GM23338 (cell line): ENCODE measurements around the gene VGLL4. TPM values are rescaled to one million over a fixed set of nuclear protein-coding genes. Genes with fewer than 3 reads are reported as not detected.

Experiments used
- ATAC-seq: fragments of 200-7000 bp; cut with Tn5 transposase; 3 replicates; pipeline ENCODE4 v1.9.1; 2020
- DNase-seq: peaks from one replicate; pipeline ENCODE4 v3.0.0-alpha.2; 2015; ENCODE audit warnings: low spot score
- H2AFZ ChIP-seq: fragments of 200-600 bp; sonication (generic); 2 replicates; pipeline ENCODE4 v1.8.0; 2016; ENCODE audit warnings: antibody characterized with exemption, mild to moderate bottlenecking, moderate library complexity
- H3F3A ChIP-seq: fragments of 200-600 bp; sonication (generic); replicated peaks from 2 replicates; pipeline ENCODE4 v1.8.0; 2017; ENCODE audit warnings: antibody characterized with exemption, mixed run types, low read depth
- H3K27ac ChIP-seq: fragments of 200-600 bp; sonication (generic); 2 replicates; pipeline ENCODE4 v1.6.1; 2016; ENCODE audit warnings: low read depth
- H3K27me3 ChIP-seq: fragments of 200-600 bp; sonication (generic); 2 replicates; pipeline ENCODE4 v1.8.0; 2016; ENCODE audit warnings: mild to moderate bottlenecking, mixed run types, moderate library complexity; ENCODE audit not compliant: insufficient read depth
- H3K36me3 ChIP-seq: fragments of 200-600 bp; sonication (generic); 2 replicates; pipeline ENCODE4 v1.8.0; 2016; ENCODE audit warnings: mild to moderate bottlenecking; ENCODE audit not compliant: insufficient read depth
- H3K4me1 ChIP-seq: fragments of 200-600 bp; sonication (generic); 2 replicates; pipeline ENCODE4 v1.8.0; 2016; ENCODE audit warnings: mild to moderate bottlenecking, moderate library complexity; ENCODE audit not compliant: insufficient read depth
- H3K4me2 ChIP-seq: fragments of 200-600 bp; sonication (generic); 2 replicates; pipeline ENCODE4 v1.7.1; 2017; ENCODE audit warnings: mixed run types
- H3K4me3 ChIP-seq: fragments of 200-600 bp; sonication (generic); 2 replicates; pipeline ENCODE4 v1.6.1; 2016; ENCODE audit warnings: mixed run types
- H3K79me2 ChIP-seq: fragments of 200-600 bp; sonication (generic); replicated peaks from 2 replicates; pipeline ENCODE4 v1.8.0; 2017; ENCODE audit warnings: mild to moderate bottlenecking; ENCODE audit not compliant: insufficient read depth
- H3K9me2 ChIP-seq: fragments of 200-600 bp; sonication (generic); 2 replicates; pipeline ENCODE4 v1.8.0; 2017; ENCODE audit not compliant: insufficient read depth
- H4K20me1 ChIP-seq: fragments of 200-600 bp; sonication (generic); replicated peaks from 2 replicates; pipeline ENCODE4 v1.8.0; 2017; ENCODE audit warnings: mild to moderate bottlenecking; ENCODE audit not compliant: insufficient read depth
- H3K27ac Mint-ChIP-seq: 2 replicates; pipeline ENCODE4 v1.8.0; 2020; ENCODE audit warnings: inconsistent platforms, mild to moderate bottlenecking, moderate library complexity, mixed read lengths
- H3K27me3 Mint-ChIP-seq: 3 replicates; pipeline ENCODE4 v1.8.0; 2022; ENCODE audit warnings: low read depth, mild to moderate bottlenecking, moderate library complexity, mixed read lengths, inconsistent platforms; ENCODE audit not compliant: insufficient read depth, poor library complexity
- H3K36me3 Mint-ChIP-seq: 3 replicates; pipeline ENCODE4 v1.8.0; 2021; ENCODE audit warnings: low read depth, mild to moderate bottlenecking, inconsistent platforms, moderate library complexity, mixed read lengths
- H3K4me1 Mint-ChIP-seq: 3 replicates; pipeline ENCODE4 v1.8.0; 2020; ENCODE audit warnings: mild to moderate bottlenecking, inconsistent platforms, mixed read lengths
- H3K4me3 Mint-ChIP-seq: 3 replicates; pipeline ENCODE4 v1.8.0; 2021; ENCODE audit warnings: moderate library complexity, mild to moderate bottlenecking, inconsistent platforms, mixed read lengths
- H3K9me3 Mint-ChIP-seq: 3 replicates; pipeline ENCODE4 v1.8.0; 2020; ENCODE audit warnings: moderate library complexity, mild to moderate bottlenecking, inconsistent platforms, mixed read lengths
- CREB1 ChIP-seq: fragments of 250-450 bp; sonication (Bioruptor Pico); IDR thresholded peaks from 2 replicates; pipeline ENCODE4 v1.5.0; 2020; ENCODE audit warnings: low read depth, mild to moderate bottlenecking, moderate library complexity
- EZH2phosphoT487 ChIP-seq: fragments of 200-600 bp; sonication (generic); IDR thresholded peaks from one replicate; pipeline ENCODE4 v1.8.1; 2018; ENCODE audit warnings: antibody characterized with exemption; ENCODE audit not compliant: unreplicated experiment
- JUNB ChIP-seq: IDR thresholded peaks from one replicate; pipeline ENCODE4 v1.6.1; 2016; ENCODE audit warnings: antibody characterized with exemption; ENCODE audit not compliant: unreplicated experiment
- STAT1 ChIP-seq: IDR thresholded peaks from one replicate; pipeline ENCODE4 v1.6.1; 2016; ENCODE audit warnings: antibody characterized with exemption; ENCODE audit not compliant: unreplicated experiment
- polyA plus RNA-seq: library from polyadenylated mRNA; unstranded; fragments of >200 nt; fragmentation: Nextera tagmentation; extraction: Ambion mirVana; gene quantifications from 2 replicates; pipeline ENCODE4 v1.2.1, GENCODE V29; 2016
- total RNA-seq: library from RNA; depleted of rRNA; stranded (reverse); fragments of >200 nt; shearing (Covaris generic); gene quantifications from 2 replicates; pipeline ENCODE4 v1.2.3, GENCODE V29; 2014
- TF ChIP-seq, protein P1 (sequence below): IDR thresholded peaks from 2 replicates; pipeline ENCODE4 v1.6.1; 2016; ENCODE audit warnings: antibody characterized with exemption
- TF ChIP-seq, protein P2 (sequence below), 2 experiments: fragments of 200-600 bp in 1 of 2; sonication (generic) in 1 of 2; conservative IDR thresholded peaks; 2 replicates each; pipeline versions ENCODE4 v1.5.1 to v1.6.1; 2016 to 2017; ENCODE audit warnings: antibody characterized with exemption in 2 of 2, low read depth in 2 of 2, mild to moderate bottlenecking in 2 of 2, moderate library complexity in 1 of 2
- TF ChIP-seq, protein P3 (sequence below): fragments of 250-450 bp; sonication (Bioruptor Pico); IDR thresholded peaks from 2 replicates; pipeline ENCODE4 v1.5.0; 2020; ENCODE audit warnings: mild to moderate bottlenecking, moderate library complexity

VGLL4 gene
- total and polyA plus RNA-seq, 2 experiments from 2014 or later, result 20.8 to 45.9 TPM

DNA sequence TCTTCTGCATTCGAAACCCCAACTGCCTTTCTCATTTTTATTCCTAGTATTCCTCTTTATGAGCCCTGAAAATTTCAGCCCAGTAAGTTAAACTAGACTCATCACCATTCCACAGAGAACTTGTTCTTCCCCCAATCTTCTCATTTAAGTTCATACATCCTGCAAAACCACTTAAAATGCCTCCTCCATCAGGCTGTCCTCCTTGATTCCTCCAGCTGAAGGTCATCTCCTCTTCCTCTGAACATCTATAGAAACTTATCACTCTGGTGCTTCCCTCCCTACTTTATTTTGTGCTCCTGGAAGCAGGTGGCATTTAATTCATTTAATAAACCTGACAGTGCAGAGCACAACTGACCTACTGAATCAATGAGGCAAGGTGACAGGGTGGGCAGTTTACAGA is 38.3 kb downstream of the VGLL4 start:
- no peak for DNase-seq
- no peak overlapping the region for H3K4me3 ChIP-seq
- H3K79me2 ChIP-seq, result peaks cover 80% of the 10 kb centered on the region
- H3K4me2 ChIP-seq, result no peak overlapping the region
- no peaks in the 10 kb centered on the region for H3K36me3 ChIP-seq
- peaks cover 84% of the 10 kb centered on the region for H3K4me1 Mint-ChIP-seq
- peaks cover 56% of the 10 kb centered on the region for H3K4me1 ChIP-seq
- peaks cover 21% of the 10 kb centered on the region for H3K36me3 Mint-ChIP-seq
- peak overlapping the region; percentile 18; the same call in 1 of the 2 replicates for H3K27ac Mint-ChIP-seq
- H3K27ac ChIP-seq, result no peak overlapping the region
- no peaks in the 10 kb centered on the region for H3F3A ChIP-seq
- peaks cover 17% of the 10 kb centered on the region; the same call in 1 of the 2 replicates for H4K20me1 ChIP-seq
- no peaks in the 10 kb centered on the region for H3K9me3 Mint-ChIP-seq
- no peak overlapping the region for H2AFZ ChIP-seq
- peaks cover 5% of the 10 kb centered on the region for H3K27me3 Mint-ChIP-seq
- no peaks in the 10 kb centered on the region for H3K27me3 ChIP-seq
- peak overlapping the region; percentile 14; the same call in 2 of the 3 replicates for H3K4me3 Mint-ChIP-seq
- no peak for TF ChIP-seq JUNB
- ATAC-seq, result no peak
- H3K9me2 ChIP-seq, result no peaks in the 10 kb centered on the region

DNA sequence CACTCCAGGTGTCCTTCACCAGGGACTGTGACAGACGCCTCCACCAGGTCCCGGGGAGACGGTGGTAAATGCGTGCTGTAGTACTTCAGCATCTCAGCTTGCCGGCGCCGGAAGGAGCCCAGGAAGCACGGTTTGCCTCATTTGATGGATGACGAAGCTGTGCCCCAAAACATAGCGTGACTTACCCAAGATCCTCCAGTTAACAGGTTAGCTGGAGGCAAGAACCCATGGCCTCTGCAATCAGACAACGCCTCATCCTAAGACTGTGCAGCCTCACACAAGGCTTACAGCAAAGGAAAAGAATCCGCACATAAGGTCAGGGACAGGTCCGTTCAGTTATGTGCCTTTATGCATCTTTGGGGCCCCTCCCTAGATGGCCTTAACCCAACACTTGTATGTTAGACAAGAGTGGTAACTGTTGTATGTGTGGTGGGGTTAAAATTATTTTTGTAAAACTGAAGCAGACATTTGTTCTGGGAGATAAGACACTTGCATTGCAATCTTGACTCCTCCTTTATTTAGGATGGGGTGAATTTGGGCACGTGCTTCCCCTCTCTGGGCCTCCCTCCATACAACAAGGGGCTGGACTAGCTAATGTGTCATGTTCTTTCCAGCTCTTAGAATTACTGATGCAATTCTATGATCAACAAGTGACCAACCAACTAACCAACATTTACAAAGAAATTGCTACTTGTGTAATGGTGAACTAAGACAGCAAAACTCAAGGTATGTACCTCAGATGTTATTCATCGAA is 39.4 kb downstream of the VGLL4 start:
- ATAC-seq, result no peak; the same call in 1 of the 3 replicates
- H3K4me1 Mint-ChIP-seq, result peaks cover 80% of the 10 kb centered on the region
- H3K36me3 ChIP-seq, result no peaks in the 10 kb centered on the region; the same call in 1 of the 2 replicates
- no peak for TF ChIP-seq EZH2phosphoT487
- TF ChIP-seq STAT1, result no peak
- TF ChIP-seq, protein P1, sequence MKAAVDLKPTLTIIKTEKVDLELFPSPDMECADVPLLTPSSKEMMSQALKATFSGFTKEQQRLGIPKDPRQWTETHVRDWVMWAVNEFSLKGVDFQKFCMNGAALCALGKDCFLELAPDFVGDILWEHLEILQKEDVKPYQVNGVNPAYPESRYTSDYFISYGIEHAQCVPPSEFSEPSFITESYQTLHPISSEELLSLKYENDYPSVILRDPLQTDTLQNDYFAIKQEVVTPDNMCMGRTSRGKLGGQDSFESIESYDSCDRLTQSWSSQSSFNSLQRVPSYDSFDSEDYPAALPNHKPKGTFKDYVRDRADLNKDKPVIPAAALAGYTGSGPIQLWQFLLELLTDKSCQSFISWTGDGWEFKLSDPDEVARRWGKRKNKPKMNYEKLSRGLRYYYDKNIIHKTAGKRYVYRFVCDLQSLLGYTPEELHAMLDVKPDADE, result no peak
- TF ChIP-seq, protein P2, sequence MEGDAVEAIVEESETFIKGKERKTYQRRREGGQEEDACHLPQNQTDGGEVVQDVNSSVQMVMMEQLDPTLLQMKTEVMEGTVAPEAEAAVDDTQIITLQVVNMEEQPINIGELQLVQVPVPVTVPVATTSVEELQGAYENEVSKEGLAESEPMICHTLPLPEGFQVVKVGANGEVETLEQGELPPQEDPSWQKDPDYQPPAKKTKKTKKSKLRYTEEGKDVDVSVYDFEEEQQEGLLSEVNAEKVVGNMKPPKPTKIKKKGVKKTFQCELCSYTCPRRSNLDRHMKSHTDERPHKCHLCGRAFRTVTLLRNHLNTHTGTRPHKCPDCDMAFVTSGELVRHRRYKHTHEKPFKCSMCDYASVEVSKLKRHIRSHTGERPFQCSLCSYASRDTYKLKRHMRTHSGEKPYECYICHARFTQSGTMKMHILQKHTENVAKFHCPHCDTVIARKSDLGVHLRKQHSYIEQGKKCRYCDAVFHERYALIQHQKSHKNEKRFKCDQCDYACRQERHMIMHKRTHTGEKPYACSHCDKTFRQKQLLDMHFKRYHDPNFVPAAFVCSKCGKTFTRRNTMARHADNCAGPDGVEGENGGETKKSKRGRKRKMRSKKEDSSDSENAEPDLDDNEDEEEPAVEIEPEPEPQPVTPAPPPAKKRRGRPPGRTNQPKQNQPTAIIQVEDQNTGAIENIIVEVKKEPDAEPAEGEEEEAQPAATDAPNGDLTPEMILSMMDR (conservative IDR thresholded peaks at IDR 0.05; ENCODE audit: low read depth in 2 of 2), result no peak
- no peak for TF ChIP-seq CREB1 (CRISPR knock-in tag)
- TF ChIP-seq, protein P3, sequence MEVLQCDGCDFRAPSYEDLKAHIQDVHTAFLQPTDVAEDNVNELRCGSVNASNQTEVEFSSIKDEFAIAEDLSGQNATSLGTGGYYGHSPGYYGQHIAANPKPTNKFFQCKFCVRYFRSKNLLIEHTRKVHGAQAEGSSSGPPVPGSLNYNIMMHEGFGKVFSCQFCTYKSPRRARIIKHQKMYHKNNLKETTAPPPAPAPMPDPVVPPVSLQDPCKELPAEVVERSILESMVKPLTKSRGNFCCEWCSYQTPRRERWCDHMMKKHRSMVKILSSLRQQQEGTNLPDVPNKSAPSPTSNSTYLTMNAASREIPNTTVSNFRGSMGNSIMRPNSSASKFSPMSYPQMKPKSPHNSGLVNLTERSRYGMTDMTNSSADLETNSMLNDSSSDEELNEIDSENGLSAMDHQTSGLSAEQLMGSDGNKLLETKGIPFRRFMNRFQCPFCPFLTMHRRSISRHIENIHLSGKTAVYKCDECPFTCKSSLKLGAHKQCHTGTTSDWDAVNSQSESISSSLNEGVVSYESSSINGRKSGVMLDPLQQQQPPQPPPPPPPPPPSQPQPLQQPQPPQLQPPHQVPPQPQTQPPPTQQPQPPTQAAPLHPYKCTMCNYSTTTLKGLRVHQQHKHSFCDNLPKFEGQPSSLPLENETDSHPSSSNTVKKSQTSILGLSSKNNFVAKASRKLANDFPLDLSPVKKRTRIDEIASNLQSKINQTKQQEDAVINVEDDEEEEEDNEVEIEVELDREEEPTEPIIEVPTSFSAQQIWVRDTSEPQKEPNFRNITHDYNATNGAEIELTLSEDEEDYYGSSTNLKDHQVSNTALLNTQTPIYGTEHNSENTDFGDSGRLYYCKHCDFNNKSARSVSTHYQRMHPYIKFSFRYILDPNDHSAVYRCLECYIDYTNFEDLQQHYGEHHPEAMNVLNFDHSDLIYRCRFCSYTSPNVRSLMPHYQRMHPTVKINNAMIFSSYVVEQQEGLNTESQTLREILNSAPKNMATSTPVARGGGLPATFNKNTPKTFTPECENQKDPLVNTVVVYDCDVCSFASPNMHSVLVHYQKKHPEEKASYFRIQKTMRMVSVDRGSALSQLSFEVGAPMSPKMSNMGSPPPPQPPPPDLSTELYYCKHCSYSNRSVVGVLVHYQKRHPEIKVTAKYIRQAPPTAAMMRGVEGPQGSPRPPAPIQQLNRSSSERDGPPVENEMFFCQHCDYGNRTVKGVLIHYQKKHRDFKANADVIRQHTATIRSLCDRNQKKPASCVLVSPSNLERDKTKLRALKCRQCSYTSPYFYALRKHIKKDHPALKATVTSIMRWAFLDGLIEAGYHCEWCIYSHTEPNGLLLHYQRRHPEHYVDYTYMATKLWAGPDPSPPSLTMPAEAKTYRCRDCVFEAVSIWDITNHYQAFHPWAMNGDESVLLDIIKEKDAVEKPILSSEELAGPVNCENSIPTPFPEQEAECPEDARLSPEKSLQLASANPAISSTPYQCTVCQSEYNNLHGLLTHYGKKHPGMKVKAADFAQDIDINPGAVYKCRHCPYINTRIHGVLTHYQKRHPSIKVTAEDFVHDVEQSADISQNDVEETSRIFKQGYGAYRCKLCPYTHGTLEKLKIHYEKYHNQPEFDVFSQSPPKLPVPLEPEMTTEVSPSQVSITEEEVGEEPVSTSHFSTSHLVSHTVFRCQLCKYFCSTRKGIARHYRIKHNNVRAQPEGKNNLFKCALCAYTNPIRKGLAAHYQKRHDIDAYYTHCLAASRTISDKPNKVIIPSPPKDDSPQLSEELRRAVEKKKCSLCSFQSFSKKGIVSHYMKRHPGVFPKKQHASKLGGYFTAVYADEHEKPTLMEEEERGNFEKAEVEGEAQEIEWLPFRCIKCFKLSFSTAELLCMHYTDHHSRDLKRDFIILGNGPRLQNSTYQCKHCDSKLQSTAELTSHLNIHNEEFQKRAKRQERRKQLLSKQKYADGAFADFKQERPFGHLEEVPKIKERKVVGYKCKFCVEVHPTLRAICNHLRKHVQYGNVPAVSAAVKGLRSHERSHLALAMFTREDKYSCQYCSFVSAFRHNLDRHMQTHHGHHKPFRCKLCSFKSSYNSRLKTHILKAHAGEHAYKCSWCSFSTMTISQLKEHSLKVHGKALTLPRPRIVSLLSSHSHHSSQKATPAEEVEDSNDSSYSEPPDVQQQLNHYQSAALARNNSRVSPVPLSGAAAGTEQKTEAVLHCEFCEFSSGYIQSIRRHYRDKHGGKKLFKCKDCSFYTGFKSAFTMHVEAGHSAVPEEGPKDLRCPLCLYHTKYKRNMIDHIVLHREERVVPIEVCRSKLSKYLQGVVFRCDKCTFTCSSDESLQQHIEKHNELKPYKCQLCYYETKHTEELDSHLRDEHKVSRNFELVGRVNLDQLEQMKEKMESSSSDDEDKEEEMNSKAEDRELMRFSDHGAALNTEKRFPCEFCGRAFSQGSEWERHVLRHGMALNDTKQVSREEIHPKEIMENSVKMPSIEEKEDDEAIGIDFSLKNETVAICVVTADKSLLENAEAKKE, result no peak

More for the DNA sequence above, 39.4 kb downstream of the VGLL4 start:
- Histone ChIP-seq H2AFZ (no peak overlapping the region), H3K4me3 (no peak overlapping the region), H3F3A (no peaks in the 10 kb centered on the region), H3K9me2 (no peaks in the 10 kb centered on the region), H3K27ac (0 out of 2 replicates have a peak overlapping the region, but pooled peaks have one; percentile 28), H3K4me2 (peak overlapping the region; percentile 62; the same call in 1 of the 2 replicates), H3K79me2 (peaks cover 77% of the 10 kb centered on the region), H3K4me1 (peaks cover 51% of the 10 kb centered on the region), H3K27me3 (no peaks in the 10 kb centered on the region), H4K20me1 (peaks cover 13% of the 10 kb centered on the region; the same call in 1 of the 2 replicates)
- H3K4me3 Mint-ChIP-seq, result peak overlapping the region; percentile 13; the same call in 1 of the 3 replicates
- H3K27ac Mint-ChIP-seq, result peak overlapping the region; percentile 49; the same call in 1 of the 2 replicates
- H3K9me3 Mint-ChIP-seq, result no peaks in the 10 kb centered on the region
- peaks cover 28% of the 10 kb centered on the region for H3K36me3 Mint-ChIP-seq
- H3K27me3 Mint-ChIP-seq, result peaks cover 8% of the 10 kb centered on the region
- DNase-seq, result no peak
